Measurements from ENCODE around the gene TDO2.

DNA sequence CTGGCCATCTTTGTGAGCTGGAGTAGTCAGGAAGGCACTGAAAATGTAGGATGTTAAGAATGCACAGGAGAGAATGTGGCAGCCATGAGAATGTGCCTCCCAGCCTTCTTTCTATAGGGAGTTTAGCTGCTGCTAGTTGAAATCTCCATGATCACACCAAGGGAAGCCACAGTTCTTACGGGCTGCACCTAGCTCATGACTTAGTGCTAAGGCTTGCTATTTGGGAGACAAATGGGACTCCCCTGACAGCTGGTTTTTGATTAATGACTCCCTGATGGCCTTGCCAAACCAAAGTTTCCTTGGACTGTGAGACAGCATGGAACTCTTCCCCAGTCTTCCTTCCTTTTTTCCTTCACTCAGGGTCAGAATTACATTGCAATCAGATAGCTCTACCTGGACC is 41.0 kb downstream of the TDO2 start:
- TF ChIP-seq CTCF (IDR thresholded peaks at IDR 0.05; ENCODE audit: low read depth, low read length): no peak
- TF ChIP-seq EZH2phosphoT487 (IDR thresholded peaks at IDR 0.05; ENCODE audit: low read depth): no peak
